ENCODE measurements around the gene CHRNB1. TPM values are rescaled to one million over a fixed set of nuclear protein-coding genes. Genes with fewer than 3 reads are reported as not detected.

CHRNB1 gene
- total RNA-seq, 2 donors from 2014 or later = 2.6 to 8.8 TPM

DNA sequence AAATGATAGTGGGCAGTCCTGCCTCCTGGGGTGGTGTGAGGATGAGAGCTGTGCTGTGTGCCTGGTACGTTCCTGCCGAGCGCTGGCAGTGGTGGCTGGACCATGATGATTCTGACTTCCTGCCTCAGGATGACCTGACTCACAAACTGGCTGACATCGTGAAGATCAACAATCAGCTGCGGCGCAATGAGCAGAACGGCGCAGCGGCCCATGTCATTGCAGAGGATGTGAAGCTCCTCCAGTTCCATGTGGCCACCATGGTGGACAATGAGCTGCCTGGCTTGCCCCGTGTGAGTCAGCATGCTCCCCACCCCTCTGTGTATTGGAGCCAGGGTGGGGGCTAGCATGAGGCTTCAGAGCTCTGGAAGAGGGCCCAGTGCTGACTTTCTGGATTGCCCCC, 52.4 kb downstream of the CHRNB1 start:
- ATAC-seq = peak; percentile 19

DNA sequence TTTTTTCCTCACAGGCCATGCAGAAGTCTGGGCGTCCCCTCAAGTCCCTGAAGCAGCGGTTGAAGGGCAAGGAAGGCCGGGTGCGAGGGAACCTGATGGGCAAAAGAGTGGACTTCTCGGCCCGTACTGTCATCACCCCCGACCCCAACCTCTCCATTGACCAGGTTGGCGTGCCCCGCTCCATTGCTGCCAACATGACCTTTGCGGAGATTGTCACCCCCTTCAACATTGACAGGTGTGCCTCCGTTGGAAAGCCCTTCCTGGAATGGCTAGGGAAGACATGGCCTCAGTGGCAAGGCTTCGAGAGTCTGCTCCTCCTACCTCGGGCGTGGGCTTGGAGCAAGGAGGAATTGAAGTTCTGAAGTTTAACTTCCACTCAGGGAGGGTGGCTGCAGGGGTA, 52.8 kb downstream of the CHRNB1 start:
- WGBS, 2 donors = 90 to 91% methylated on average over 13 to 14 of the region's 14 CpGs
- DNase-seq = no peak
- H3K4me1 ChIP-seq = no peaks in the 10 kb centered on the region
- H3K4me3 ChIP-seq = no peak overlapping the region
- H3K27me3 ChIP-seq = no peaks in the 10 kb centered on the region
- peaks cover 49 to 52% of the 10 kb centered on the region in 2 donors for H3K36me3 ChIP-seq (replicated peaks in 1 of 2; ENCODE audit: insufficient read depth in 1 of 2, low read depth in 2 of 2)
- TF ChIP-seq, protein P1, sequence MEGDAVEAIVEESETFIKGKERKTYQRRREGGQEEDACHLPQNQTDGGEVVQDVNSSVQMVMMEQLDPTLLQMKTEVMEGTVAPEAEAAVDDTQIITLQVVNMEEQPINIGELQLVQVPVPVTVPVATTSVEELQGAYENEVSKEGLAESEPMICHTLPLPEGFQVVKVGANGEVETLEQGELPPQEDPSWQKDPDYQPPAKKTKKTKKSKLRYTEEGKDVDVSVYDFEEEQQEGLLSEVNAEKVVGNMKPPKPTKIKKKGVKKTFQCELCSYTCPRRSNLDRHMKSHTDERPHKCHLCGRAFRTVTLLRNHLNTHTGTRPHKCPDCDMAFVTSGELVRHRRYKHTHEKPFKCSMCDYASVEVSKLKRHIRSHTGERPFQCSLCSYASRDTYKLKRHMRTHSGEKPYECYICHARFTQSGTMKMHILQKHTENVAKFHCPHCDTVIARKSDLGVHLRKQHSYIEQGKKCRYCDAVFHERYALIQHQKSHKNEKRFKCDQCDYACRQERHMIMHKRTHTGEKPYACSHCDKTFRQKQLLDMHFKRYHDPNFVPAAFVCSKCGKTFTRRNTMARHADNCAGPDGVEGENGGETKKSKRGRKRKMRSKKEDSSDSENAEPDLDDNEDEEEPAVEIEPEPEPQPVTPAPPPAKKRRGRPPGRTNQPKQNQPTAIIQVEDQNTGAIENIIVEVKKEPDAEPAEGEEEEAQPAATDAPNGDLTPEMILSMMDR (IDR thresholded peaks at IDR 0.05) = no peak
- no peak for TF ChIP-seq POLR2A (IDR thresholded peaks at IDR 0.05)
- no peak overlapping the region for H3K27ac ChIP-seq
- ATAC-seq = no peak
- no peaks in the 10 kb centered on the region for H3K9me3 ChIP-seq
- intact Hi-C loops (cut with DNase I) = no loop called here

More for the DNA sequence above, 52.4 kb downstream of the CHRNB1 start:
- no peak overlapping the region for H3K27ac ChIP-seq
- WGBS, 2 donors = 71 to 95% methylated on average over 1 to 10 of the region's 10 CpGs
- DNase-seq = no peak
- TF ChIP-seq, protein P1 (IDR thresholded peaks at IDR 0.05) = no peak
- no peaks in the 10 kb centered on the region for H3K9me3 ChIP-seq
- peaks cover 45 to 49% of the 10 kb centered on the region in 2 donors for H3K36me3 ChIP-seq (replicated peaks in 1 of 2; ENCODE audit: insufficient read depth in 1 of 2, low read depth in 2 of 2)
- H3K4me3 ChIP-seq = no peak overlapping the region
- intact Hi-C loops (cut with DNase I) = no loop called here
- H3K4me1 ChIP-seq = no peaks in the 10 kb centered on the region
- H3K27me3 ChIP-seq = no peaks in the 10 kb centered on the region

DNA sequence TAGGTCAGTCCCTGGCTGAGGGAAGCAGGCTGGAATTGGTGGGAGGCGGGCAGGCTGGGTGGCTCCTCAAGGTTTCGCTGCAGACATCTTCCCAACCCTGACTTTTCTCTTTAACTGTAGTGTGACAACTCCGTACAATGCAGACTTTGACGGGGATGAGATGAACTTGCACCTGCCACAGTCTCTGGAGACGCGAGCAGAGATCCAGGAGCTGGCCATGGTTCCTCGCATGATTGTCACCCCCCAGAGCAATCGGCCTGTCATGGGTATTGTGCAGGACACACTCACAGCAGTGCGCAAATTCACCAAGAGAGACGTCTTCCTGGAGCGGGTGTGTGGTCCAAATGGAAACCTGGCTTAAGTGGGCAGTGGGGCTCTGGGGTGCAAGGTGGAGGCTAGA, 54.3 kb downstream of the CHRNB1 start:
- Histone ChIP-seq H3K4me1 (no peaks in the 10 kb centered on the region), H3K4me3 (no peak overlapping the region), H3K9me3 (no peaks in the 10 kb centered on the region), H3K27me3 (no peaks in the 10 kb centered on the region), H3K27ac (no peak overlapping the region), H3K36me3 (replicated peaks in 1 of 2; ENCODE audit: insufficient read depth in 1 of 2, low read depth in 2 of 2) (peaks cover 56 to 66% of the 10 kb centered on the region in 2 donors)
- ATAC-seq (no peak), DNase-seq (no peak)
- intact Hi-C loops (cut with DNase I) = no loop called here
- TF ChIP-seq, protein P1 (IDR thresholded peaks at IDR 0.05) = no peak
- TF ChIP-seq POLR2A (IDR thresholded peaks at IDR 0.05) = no peak
- 84% methylated on average over 11 of the region's 11 CpGs for WGBS, 2 donors

DNA sequence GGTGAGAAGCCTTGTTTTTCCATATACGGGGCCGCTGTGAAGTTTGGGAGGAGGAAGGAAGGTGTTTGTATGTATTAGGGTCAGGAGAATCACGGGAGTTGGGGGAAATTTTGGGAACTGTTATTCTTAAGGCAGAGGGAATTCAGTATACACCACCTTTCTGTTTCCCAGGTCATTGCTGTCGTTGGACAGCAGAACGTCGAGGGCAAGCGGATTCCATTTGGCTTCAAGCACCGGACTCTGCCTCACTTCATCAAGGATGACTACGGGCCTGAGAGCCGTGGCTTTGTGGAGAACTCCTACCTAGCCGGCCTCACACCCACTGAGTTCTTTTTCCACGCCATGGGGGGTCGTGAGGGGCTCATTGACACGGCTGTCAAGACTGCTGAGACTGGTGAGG, 56.9 kb downstream of the CHRNB1 start:
- H3K36me3 ChIP-seq (replicated peaks in 1 of 2; ENCODE audit: insufficient read depth in 1 of 2, low read depth in 2 of 2) = peaks cover 54 to 76% of the 10 kb centered on the region in 2 donors
- no peak overlapping the region for H3K27ac ChIP-seq
- H3K4me3 ChIP-seq = no peak overlapping the region
- no peak for ATAC-seq
- H3K9me3 ChIP-seq = no peaks in the 10 kb centered on the region
- no peaks in the 10 kb centered on the region for H3K4me1 ChIP-seq
- no peaks in the 10 kb centered on the region for H3K27me3 ChIP-seq
- DNase-seq = no peak
- TF ChIP-seq, protein P1 (IDR thresholded peaks at IDR 0.05) = no peak
- TF ChIP-seq POLR2A (IDR thresholded peaks at IDR 0.05) = no peak
- WGBS, 2 donors = 76 to 77% methylated on average over 13 to 14 of the region's 14 CpGs
- intact Hi-C loops (cut with DNase I) = no loop called here

DNA sequence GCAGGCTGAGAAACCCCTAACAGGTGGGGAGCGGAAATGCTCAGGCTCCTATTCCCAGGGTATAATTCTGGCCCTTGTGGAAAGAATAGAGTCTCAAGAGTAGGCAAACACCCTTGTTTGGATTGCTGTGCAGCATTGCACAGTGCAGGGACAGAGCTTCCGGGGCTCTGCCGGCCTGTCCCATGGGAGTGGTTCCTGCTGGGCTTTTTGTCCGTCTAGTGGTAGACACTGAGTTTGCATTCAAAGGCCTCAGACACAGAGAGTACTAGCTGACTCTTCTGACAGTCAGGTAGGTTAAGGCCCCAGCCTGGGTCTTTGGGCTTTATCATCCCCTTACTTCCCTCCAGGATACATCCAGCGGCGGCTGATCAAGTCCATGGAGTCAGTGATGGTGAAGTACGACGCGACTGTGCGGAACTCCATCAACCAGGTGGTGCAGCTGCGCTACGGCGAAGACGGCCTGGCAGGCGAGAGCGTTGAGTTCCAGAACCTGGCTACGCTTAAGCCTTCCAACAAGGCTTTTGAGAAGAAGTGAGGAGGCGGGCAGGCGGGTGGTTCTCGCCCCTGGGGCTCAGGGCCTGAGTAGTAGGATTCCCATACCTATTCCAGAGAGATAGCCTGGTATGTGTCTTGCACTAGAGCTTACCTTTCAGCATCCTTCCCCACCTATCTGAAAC, 57.4 kb downstream of the CHRNB1 start:
- WGBS, 2 donors = 89 to 94% methylated on average over 19 to 20 of the region's 20 CpGs
- ATAC-seq = peak; percentile 22

More for the DNA sequence above, 57.4 kb downstream of the CHRNB1 start:
- no peak overlapping the region for H3K27ac ChIP-seq
- H3K27me3 ChIP-seq = no peaks in the 10 kb centered on the region
- no peak for DNase-seq
- no peak overlapping the region for H3K4me3 ChIP-seq
- TF ChIP-seq, protein P1 (IDR thresholded peaks at IDR 0.05) = no peak
- no peak for TF ChIP-seq POLR2A (IDR thresholded peaks at IDR 0.05)
- H3K36me3 ChIP-seq (replicated peaks in 1 of 2; ENCODE audit: insufficient read depth in 1 of 2, low read depth in 2 of 2) = peaks cover 48 to 71% of the 10 kb centered on the region in 2 donors
- no peaks in the 10 kb centered on the region for H3K4me1 ChIP-seq
- intact Hi-C loops (cut with DNase I) = no loop called here
- H3K9me3 ChIP-seq = no peaks in the 10 kb centered on the region

Measured in body of pancreas (tissue), 4 donors.